HEK293 (cell line): ENCODE measurements around the gene MSI2.
"Not testable (repeated sequence)": the region's sequence is repeated elsewhere in the genome, so short reads cannot be mapped to it uniquely, and the experiment has no call there.

Source experiments
- CTCF ChIA-PET: fragments of 350-600 bp; formaldehyde crosslinking; extraction: SDS; loops from one replicate; lab custom pipeline; 2021; ENCODE audit warnings: antibody characterized with exemption; lab: Yijun Ruan, JAX
- POLR2A ChIA-PET: fragments of 300-600 bp; formaldehyde crosslinking; extraction: SDS; loops from one replicate; lab custom pipeline; 2020; ENCODE audit warnings: antibody characterized with exemption, inconsistent platforms; lab: Yijun Ruan, JAX
- H3K27ac ChIP-seq: fragments of 200-500 bp; sonication (Bioruptor generic); 2 replicates; pipeline ENCODE4 v1.5.1; 2014; ENCODE audit warnings: low read depth, low read length, control low read depth, inconsistent platforms; ENCODE audit errors: extremely low read depth
- H3K36me3 ChIP-seq, 2 experiments: fragments of 200-500 bp in 1 of 2; sonication (Bioruptor generic) in 1 of 2; 1 replicate in 1 of 2; 2 replicates in 1 of 2; pipeline ENCODE4 v1.5.1; 2014 to 2017; ENCODE audit warnings: inconsistent platforms in 2 of 2, low read length in 2 of 2; ENCODE audit not compliant: control insufficient read depth in 2 of 2, insufficient read depth in 1 of 2
- H3K4me1 ChIP-seq: fragments of 200-500 bp; sonication (Bioruptor generic); 2 replicates; pipeline ENCODE4 v1.5.1; 2014; ENCODE audit warnings: mild to moderate bottlenecking, low read length, inconsistent platforms; ENCODE audit not compliant: control insufficient read depth, insufficient read depth
- H3K4me3 ChIP-seq: 2 replicates; pipeline ENCODE4 v1.5.1; 2011; ENCODE audit warnings: low read depth, mild to moderate bottlenecking, control low read depth, low read length, moderate library complexity
- H3K9me3 ChIP-seq: fragments of 200-500 bp; sonication (Bioruptor generic); 2 replicates; pipeline ENCODE4 v1.5.1; 2014; ENCODE audit warnings: low read depth, low read length, inconsistent platforms; ENCODE audit not compliant: control insufficient read depth, insufficient read depth
- EGR2 ChIP-seq: fragments of 450-650 bp; formaldehyde crosslinking; IDR thresholded peaks from 2 replicates; pipeline ENCODE4 v1.5.1; 2016; ENCODE audit warnings: low read depth, missing biosample characterization, missing genetic modification characterization
- HOXA7 ChIP-seq: sonication (generic); formaldehyde crosslinking; IDR thresholded peaks from 2 replicates; pipeline ENCODE4 v1.8.1; 2022; ENCODE audit warnings: missing genetic modification reagents, borderline replicate concordance
- HOXC10 ChIP-seq: sonication (generic); formaldehyde crosslinking; IDR thresholded peaks from 2 replicates; pipeline ENCODE4 v1.8.1; 2023; ENCODE audit warnings: mild to moderate bottlenecking, missing genetic modification reagents
- TRIM28 ChIP-seq: IDR thresholded peaks from 2 replicates; pipeline ENCODE4 v1.6.1; 2011; ENCODE audit warnings: low read length, control low read depth, borderline replicate concordance
- WT1 ChIP-seq: fragments of 450-650 bp; formaldehyde crosslinking; IDR thresholded peaks from 2 replicates; pipeline ENCODE4 v1.5.1; 2016; ENCODE audit warnings: missing biosample characterization, missing genetic modification characterization
- ZBTB20 ChIP-seq: fragments of 450-650 bp; formaldehyde crosslinking; IDR thresholded peaks from 2 replicates; pipeline ENCODE4 v1.5.1; 2016; ENCODE audit warnings: missing biosample characterization, missing genetic modification characterization
- ZNF148 ChIP-seq: fragments of 450-650 bp; formaldehyde crosslinking; IDR thresholded peaks from 2 replicates; pipeline ENCODE4 v1.5.0; 2017; ENCODE audit warnings: missing biosample characterization, missing genetic modification characterization, borderline replicate concordance
- ZNF184 ChIP-seq: fragments of 450-650 bp; IDR thresholded peaks from 2 replicates; pipeline ENCODE4 v1.5.1; 2018; ENCODE audit warnings: missing biosample characterization, mild to moderate bottlenecking, missing genetic modification characterization
- ZNF214 ChIP-seq: fragments of 450-650 bp; formaldehyde crosslinking; IDR thresholded peaks from 2 replicates; pipeline ENCODE4 v1.5.1; 2017; ENCODE audit warnings: missing biosample characterization, mild to moderate bottlenecking, missing genetic modification characterization, borderline replicate concordance
- ZNF23 ChIP-seq: fragments of 450-650 bp; formaldehyde crosslinking; IDR thresholded peaks from 2 replicates; pipeline ENCODE4 v1.5.1; 2016; ENCODE audit warnings: missing biosample characterization, missing genetic modification characterization, borderline replicate concordance
- ZNF488 ChIP-seq: fragments of 450-650 bp; formaldehyde crosslinking; IDR thresholded peaks from 2 replicates; pipeline ENCODE4 v1.5.1; 2016; ENCODE audit warnings: missing biosample characterization, missing genetic modification characterization
- ZNF544 ChIP-seq: fragments of 450-650 bp; formaldehyde crosslinking; IDR thresholded peaks from 2 replicates; pipeline ENCODE4 v1.5.0; 2017; ENCODE audit warnings: missing biosample characterization, missing genetic modification characterization
- ZNF600 ChIP-seq: fragments of 450-650 bp; formaldehyde crosslinking; IDR thresholded peaks from 2 replicates; pipeline ENCODE4 v1.5.1; 2016; ENCODE audit warnings: missing biosample characterization, missing genetic modification characterization
- ZNF624 ChIP-seq: fragments of 450-650 bp; formaldehyde crosslinking; IDR thresholded peaks from 2 replicates; pipeline ENCODE4 v1.5.1; 2017; ENCODE audit warnings: missing biosample characterization, missing genetic modification characterization
- ZNF658 ChIP-seq: fragments of 450-650 bp; formaldehyde crosslinking; IDR thresholded peaks from 2 replicates; pipeline ENCODE4; 2016; ENCODE audit warnings: missing biosample characterization, missing genetic modification characterization
- ZNF670 ChIP-seq: fragments of 450-650 bp; formaldehyde crosslinking; IDR thresholded peaks from 2 replicates; pipeline ENCODE4 v1.5.1; 2016; ENCODE audit warnings: missing biosample characterization, missing genetic modification characterization, low read depth
- ZNF768 ChIP-seq: fragments of 450-650 bp; formaldehyde crosslinking; IDR thresholded peaks from 2 replicates; pipeline ENCODE4 v1.5.1; 2018; ENCODE audit warnings: missing biosample characterization, mild to moderate bottlenecking, missing genetic modification characterization
- ZNF792 ChIP-seq: fragments of 450-650 bp; formaldehyde crosslinking; IDR thresholded peaks from 2 replicates; pipeline ENCODE4 v1.5.1; 2016; ENCODE audit warnings: missing biosample characterization, missing genetic modification characterization
- ZSCAN16 ChIP-seq: fragments of 450-650 bp; formaldehyde crosslinking; IDR thresholded peaks from 2 replicates; pipeline ENCODE4 v1.5.1; 2016; ENCODE audit warnings: missing biosample characterization, missing genetic modification characterization
- TF ChIP-seq, protein P1 (sequence below): fragments of 450-650 bp; formaldehyde crosslinking; IDR thresholded peaks from 2 replicates; pipeline ENCODE4 v1.5.1; 2016; ENCODE audit warnings: missing biosample characterization, missing genetic modification characterization

The MSI2 gene

DNA sequence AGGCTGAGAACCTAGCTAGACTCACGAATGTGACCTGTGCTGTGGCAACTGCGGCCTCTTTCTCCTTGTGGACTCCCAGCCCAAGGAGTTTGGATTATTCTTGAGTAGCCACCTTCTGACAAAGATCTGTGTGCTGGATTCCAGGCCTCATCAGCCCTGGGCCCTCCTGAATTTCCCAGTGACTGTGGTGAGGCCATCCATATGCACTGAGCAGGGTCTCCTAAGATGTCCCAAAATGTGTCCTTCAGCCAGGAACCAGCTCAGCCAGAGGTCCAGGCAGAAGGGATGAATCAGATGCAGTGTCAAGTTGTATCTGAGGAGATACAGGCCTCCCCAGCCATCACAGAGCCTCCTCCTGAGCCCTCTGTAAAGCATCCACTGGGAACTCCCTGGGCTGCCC is 364.3 kb downstream of the MSI2 start:
- H3K4me3 ChIP-seq: no peak overlapping the region
- ChIA-PET POLR2A (no interaction called here), CTCF (interaction anchor here (1.0 to 1.8 kb wide), 2 partner anchors 22 to 378 kb away, joined by 3 to 5 read pairs; no protein-coding TSS in a partner anchor)
- H3K4me1 ChIP-seq: 0 out of 2 replicates have a peak, but pooled peaks cover 3% of the 10 kb centered on the region
- H3K9me3 ChIP-seq: no peaks in the 10 kb centered on the region
- TF ChIP-seq HOXA7 (CRISPR knock-in tag): no peak
- no peak for TF ChIP-seq ZNF214
- no peak for TF ChIP-seq WT1 (tag by site-specific recombination)
- TF ChIP-seq ZBTB20 (tag by site-specific recombination): no peak
- TF ChIP-seq ZNF658 (tag by site-specific recombination): no peak
- no peak for TF ChIP-seq HOXC10
- no peak for TF ChIP-seq ZNF544 (tag by site-specific recombination)
- TF ChIP-seq ZSCAN16: no peak
- TF ChIP-seq ZNF768 (tag by site-specific recombination): no peak
- no peak for TF ChIP-seq ZNF488
- TF ChIP-seq ZNF148 (tag by site-specific recombination): no peak
- TF ChIP-seq ZNF670: no peak
- H3K36me3 ChIP-seq: peaks cover 6 to 11% of the 10 kb centered on the region in 2 experiments; a peak in 2 of 3 replicates
- no peak overlapping the region for H3K27ac ChIP-seq

DNA sequence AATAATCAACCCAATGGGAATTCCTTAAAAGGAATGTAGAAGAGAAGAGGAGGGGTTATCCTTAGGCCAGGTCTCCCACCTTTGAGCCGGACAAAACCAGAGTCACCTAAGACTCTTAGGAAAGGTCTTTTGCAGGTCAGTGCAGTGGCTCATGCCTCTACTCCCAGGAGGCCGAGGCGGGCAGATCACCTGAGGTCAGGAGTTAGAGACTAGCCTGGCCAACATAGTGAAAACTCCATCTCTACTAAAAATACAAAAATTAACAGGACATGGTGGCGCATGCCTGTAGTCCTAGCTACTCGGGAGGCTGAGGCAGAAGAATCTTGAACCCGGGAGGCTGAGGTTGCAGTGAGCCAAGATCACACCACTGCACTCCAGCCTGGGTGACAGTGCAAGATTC is 365.5 kb downstream of the MSI2 start:
- CTCF ChIA-PET: interaction anchor here (0.6 to 1.8 kb wide), 6 partner anchors 24 to 569 kb away, joined by 3 to 5 read pairs (median 4); no protein-coding TSS in a partner anchor
- H3K9me3 ChIP-seq, H3K27ac ChIP-seq, H3K36me3 ChIP-seq, H3K4me3 ChIP-seq, POLR2A ChIA-PET, H3K4me1 ChIP-seq: not testable (repeated sequence)

GRCh38 chr17:57622306-57622682 is 366.0 kb downstream of the MSI2 start:
- Histone ChIP-seq H3K27ac (no peak overlapping the region), H3K36me3 (peaks cover under 1 to 2% of the 10 kb centered on the region in 2 experiments; a peak in 2 of 3 replicates), H3K4me3 (no peak overlapping the region), H3K9me3 (no peaks in the 10 kb centered on the region), H3K4me1 (0 out of 2 replicates have a peak, but pooled peaks cover 3% of the 10 kb centered on the region)
- POLR2A ChIA-PET: no interaction called here
- CTCF ChIA-PET: interaction anchor here (1.3 to 2.1 kb wide), 6 partner anchors 24 to 379 kb away, joined by 3 to 11 read pairs (median 6); no protein-coding TSS in a partner anchor
- TF ChIP-seq EGR2 (no peak), ZNF624 (tag by site-specific recombination) (no peak), ZNF792 (tag by site-specific recombination) (no peak)

- no peak for TF ChIP-seq ZNF23
- TF ChIP-seq TRIM28: 0 out of 2 replicates have a peak, but pooled peaks have one; percentile 50
- TF ChIP-seq ZNF600 (tag by site-specific recombination): no peak
- TF ChIP-seq, protein P1, sequence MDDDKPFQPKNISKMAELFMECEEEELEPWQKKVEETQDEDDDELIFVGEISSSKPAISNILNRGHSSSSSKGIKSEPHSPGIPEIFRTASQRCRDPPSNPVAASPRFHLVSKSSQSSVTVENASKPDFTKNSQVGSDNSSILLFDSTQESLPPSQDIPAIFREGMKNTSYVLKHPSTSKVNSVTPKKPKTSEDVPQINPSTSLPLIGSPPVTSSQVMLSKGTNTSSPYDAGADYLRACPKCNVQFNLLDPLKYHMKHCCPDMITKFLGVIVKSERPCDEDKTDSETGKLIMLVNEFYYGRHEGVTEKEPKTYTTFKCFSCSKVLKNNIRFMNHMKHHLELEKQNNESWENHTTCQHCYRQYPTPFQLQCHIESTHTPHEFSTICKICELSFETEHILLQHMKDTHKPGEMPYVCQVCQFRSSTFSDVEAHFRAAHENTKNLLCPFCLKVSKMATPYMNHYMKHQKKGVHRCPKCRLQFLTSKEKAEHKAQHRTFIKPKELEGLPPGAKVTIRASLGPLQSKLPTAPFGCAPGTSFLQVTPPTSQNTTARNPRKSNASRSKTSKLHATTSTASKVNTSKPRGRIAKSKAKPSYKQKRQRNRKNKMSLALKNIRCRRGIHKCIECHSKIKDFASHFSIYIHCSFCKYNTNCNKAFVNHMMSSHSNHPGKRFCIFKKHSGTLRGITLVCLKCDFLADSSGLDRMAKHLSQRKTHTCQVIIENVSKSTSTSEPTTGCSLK: no peak
- 0 out of 2 replicates have a peak, but pooled peaks have one; percentile 36 for TF ChIP-seq ZNF184 (tag by site-specific recombination)
- ChIA-PET CTCF (interaction anchor here (0.7 to 2.1 kb wide), 7 partner anchors 21 to 843 kb away, joined by 3 to 11 read pairs (median 5); no protein-coding TSS in a partner anchor), POLR2A (no interaction called here)
- Histone ChIP-seq H3K36me3 (peaks cover 0 to 2% of the 10 kb centered on the region in 2 experiments; a peak in 1 of 3 replicates), H3K4me1 (0 out of 2 replicates have a peak, but pooled peaks cover 3% of the 10 kb centered on the region), H3K27ac (no peak overlapping the region), H3K4me3 (no peak overlapping the region), H3K9me3 (no peaks in the 10 kb centered on the region)
These were observed 366.5 kb downstream of the MSI2 start for GRCh38 chr17:57622683-57623433.
